H1 (cell line): ENCODE data around the gene ZNF831.

Experiments
- ASH2L ChIP-seq: fragments of 200-600, 300-600 bp; sonication (generic); IDR thresholded peaks from one replicate; pipeline ENCODE4 v1.7.1; 2017; ENCODE audit warnings: low read length
- BCL11A ChIP-seq, 2 experiments: IDR thresholded peaks; one replicate each; pipeline ENCODE4 v1.6.1; 2011; ENCODE audit warnings: low read depth in 2 of 2, low read length in 2 of 2, mild to moderate bottlenecking in 2 of 2
- CTCF ChIP-seq, 3 experiments: IDR thresholded peaks; 1 replicate in 2 of 3; 2 replicates in 1 of 3; pipeline versions ENCODE4 v1.5.1 to v1.6.1; 2011; ENCODE audit warnings: low read length in 3 of 3, mild to moderate bottlenecking in 3 of 3, inconsistent platforms in 2 of 3, low read depth in 1 of 3, moderate library complexity in 1 of 3; ENCODE audit not compliant: insufficient read depth in 1 of 3; ENCODE audit errors: control extremely low read depth in 1 of 3
- EZH2 ChIP-seq: fragments of 200-600 bp; sonication (generic); IDR thresholded peaks from 2 replicates; pipeline ENCODE4 v1.7.1; 2012; ENCODE audit warnings: low read depth, mild to moderate bottlenecking, moderate library complexity, low read length, inconsistent platforms; ENCODE audit not compliant: severe bottlenecking
- HDAC6 ChIP-seq: IDR thresholded peaks from one replicate; pipeline ENCODE4 v1.7.1; 2012; ENCODE audit warnings: low read depth, mild to moderate bottlenecking, inconsistent platforms, low read length, moderate library complexity
- NANOG ChIP-seq: IDR thresholded peaks from 2 replicates; pipeline ENCODE4 v1.6.1; 2011; ENCODE audit warnings: low read length, low read depth, mild to moderate bottlenecking, inconsistent platforms; ENCODE audit not compliant: insufficient read depth, poor library complexity, severe bottlenecking
- TF ChIP-seq, protein P1 (sequence below): IDR thresholded peaks from 2 replicates; pipeline ENCODE4 v1.6.1; 2012; ENCODE audit warnings: low read length, inconsistent platforms

DNA sequence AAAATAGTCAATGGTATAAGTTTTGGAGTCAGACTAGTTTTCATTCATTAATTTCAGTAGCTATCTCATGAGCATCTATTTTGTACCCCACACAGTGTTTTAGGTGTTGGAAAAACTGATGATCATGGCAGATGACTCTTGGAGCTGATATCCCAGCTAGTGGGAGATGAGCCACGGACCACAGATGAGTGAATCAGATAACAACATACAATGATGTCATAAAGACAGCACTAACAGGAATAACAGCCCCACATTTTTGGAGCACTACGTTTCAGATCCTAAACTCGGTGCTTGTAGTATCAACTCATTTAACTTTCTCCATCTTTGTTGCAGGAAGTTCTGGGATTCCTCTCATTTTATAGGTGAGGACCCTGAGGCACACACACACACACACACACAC lies 69.0 kb downstream of the ZNF831 start:
- TF ChIP-seq BCL11A (IDR thresholded peaks at IDR 0.05; ENCODE audit: low read depth in 2 of 2, low read length in 2 of 2) (no peak), HDAC6 (no peak), ASH2L (no peak), CTCF (IDR thresholded peaks at IDR 0.05; ENCODE audit: control extremely low read depth in 1 of 3, insufficient read depth in 1 of 3, low read depth in 1 of 3, low read length in 3 of 3) (no peak), EZH2 (no peak), NANOG (no peak)
- TF ChIP-seq, protein P1, sequence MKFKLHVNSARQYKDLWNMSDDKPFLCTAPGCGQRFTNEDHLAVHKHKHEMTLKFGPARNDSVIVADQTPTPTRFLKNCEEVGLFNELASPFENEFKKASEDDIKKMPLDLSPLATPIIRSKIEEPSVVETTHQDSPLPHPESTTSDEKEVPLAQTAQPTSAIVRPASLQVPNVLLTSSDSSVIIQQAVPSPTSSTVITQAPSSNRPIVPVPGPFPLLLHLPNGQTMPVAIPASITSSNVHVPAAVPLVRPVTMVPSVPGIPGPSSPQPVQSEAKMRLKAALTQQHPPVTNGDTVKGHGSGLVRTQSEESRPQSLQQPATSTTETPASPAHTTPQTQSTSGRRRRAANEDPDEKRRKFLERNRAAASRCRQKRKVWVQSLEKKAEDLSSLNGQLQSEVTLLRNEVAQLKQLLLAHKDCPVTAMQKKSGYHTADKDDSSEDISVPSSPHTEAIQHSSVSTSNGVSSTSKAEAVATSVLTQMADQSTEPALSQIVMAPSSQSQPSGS: no peak
